Measurements from ENCODE around the gene TMEM126A.
"Not testable (repeated sequence)": the region's sequence is repeated elsewhere in the genome, so short reads cannot be mapped to it uniquely, and the experiment has no call there.

Gene TMEM126A

GRCh38 chr11:85661972-85662664 lies 14.4 kb downstream of the TMEM126A start:
- no peak for DNase-seq

DNA sequence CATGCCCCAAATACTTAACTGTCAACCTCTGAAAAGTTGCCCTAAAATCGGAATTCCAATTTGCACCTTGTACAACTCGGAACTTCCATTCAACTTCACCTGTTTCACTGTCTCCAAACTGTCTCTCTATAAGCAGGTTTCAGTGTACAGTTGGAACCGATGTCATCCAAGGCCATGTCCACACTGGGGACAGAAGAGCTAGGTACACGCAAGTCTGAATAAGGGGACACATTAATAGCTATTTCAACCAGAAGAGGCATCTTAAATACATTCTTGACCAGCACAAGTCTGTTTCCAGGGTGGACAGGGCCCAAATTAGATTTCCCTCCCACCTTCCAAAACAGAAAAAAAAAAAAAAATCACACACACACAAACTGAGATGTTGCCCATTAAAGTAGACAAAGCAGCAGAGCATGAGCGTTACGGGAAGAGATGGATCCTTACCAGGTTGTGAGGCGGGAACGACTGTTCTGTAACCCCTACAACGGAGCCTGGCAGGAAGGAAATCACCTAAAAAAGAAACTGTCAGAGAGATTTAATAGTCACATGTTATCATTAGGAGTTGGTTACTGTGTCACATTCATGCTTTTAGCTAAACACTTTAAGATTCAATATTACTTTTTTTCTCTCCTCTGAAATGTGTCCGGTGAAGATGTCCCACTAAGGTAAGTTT lies 15.4 kb downstream of the TMEM126A start:
- DNase-seq: peak; percentile 52

DNA sequence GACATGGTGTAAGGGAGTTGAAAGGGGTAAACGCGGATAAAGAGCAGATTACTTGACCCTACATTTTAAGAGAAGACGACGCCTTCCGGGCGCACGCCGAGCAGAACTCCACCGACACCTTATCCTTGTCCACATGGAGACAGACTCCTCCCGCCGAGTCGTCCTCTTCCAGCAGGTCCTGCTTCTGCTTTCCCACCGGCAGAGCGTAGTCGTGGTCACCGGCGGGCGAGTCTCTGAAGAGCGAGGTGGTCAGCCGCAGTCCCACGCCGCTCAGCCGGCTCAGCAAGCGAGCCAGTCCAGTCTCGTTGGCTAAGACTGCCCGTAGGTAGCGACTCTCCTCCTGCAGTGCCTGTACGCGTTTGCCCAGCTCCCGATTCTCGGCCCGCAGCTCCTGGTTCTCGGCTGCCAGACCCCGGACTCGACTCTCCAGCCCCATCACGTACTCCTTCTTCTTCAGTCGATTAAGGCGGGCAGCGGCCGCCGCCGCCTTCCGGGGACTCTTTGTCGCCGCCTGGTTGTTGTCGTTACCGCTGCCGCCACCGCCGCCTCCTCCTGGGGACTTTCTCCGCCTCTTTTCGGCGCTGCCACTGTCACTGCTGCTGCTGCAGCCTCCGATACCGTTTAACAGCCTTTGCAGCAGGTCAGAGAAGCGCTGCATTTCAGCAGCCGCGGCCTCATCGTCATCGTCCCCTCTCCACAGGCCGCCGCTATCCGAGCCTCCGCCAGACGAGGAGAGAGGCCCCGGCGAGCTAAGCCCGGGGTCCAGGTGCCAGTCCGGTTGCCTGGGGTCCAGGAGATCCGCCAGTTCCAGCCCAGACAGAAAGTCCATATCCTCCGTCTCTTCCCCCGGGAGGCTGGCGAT lies 16.2 kb downstream of the TMEM126A start:
- DNase-seq: peak; percentile 88

- DNase-seq: peak; percentile 97
These were observed 17.1 kb downstream of the TMEM126A start, which contains the start of gene CREBZF for GRCh38 chr11:85664615-85665481. CREBZF (minus strand) TSS chr11:85665129; CDS start chr11:85664875, 254 bp downstream.

DNA sequence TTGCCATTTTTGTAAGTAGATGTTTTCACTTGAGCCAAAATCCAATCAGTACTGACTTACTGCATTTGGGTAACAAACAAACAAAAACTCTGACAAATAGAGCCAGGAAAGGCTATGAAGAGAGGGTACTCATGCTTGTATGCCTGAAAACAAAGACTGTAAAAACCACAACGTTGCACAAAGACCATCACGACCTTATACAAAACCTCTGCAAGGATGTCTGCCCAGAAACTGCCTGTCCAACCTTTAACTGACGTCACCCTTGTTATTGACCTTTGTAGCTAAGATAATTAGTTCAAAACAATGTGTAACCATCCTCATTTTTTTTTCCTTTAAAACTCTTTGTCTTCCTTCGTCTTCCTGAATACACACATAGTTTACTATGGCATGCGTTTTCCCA lies 18.0 kb downstream of the TMEM126A start:
- no peak for DNase-seq

DNA sequence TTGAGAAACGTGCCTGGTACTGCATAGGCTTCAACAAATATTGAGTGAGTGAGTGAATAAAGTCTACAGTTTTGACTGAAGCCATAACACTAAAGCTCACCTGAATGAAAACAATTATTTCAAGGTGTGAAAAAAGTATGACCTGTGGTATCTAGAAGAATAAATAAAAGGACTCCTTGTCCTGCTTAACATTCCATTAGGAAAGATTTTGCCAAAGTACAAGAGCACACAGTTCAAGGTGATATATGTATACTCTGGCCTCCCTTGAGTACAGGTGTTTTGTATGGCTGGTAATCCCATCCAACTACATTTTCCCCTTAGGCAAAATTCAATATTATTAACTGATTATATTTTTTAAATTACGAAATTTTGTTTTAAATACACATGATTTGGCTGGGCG lies 18.9 kb downstream of the TMEM126A start:
- DNase-seq: no peak

DNA sequence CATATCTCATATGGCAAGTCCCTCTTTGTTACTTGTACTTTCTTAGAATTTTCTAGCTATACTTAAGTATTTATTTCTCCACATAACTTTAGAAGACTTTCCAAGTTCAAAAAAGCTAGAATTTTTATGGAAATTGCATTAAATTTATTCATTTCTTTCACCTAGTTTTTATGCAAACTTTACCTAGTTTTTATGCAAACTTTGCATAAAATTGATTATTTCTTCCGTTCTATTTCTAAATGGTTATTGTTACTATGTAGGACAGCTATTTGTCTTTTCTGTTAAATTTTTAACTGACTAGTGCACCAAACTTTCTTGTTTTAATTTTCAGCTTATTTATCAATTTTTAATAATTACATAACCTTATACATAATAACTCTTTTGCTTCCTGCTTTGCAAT lies 20.4 kb downstream of the TMEM126A start:
- DNase-seq: no peak

GRCh38 chr11:85670949-85671663 lies 23.3 kb downstream of the TMEM126A start:
- not testable (repeated sequence) for DNase-seq

DNA sequence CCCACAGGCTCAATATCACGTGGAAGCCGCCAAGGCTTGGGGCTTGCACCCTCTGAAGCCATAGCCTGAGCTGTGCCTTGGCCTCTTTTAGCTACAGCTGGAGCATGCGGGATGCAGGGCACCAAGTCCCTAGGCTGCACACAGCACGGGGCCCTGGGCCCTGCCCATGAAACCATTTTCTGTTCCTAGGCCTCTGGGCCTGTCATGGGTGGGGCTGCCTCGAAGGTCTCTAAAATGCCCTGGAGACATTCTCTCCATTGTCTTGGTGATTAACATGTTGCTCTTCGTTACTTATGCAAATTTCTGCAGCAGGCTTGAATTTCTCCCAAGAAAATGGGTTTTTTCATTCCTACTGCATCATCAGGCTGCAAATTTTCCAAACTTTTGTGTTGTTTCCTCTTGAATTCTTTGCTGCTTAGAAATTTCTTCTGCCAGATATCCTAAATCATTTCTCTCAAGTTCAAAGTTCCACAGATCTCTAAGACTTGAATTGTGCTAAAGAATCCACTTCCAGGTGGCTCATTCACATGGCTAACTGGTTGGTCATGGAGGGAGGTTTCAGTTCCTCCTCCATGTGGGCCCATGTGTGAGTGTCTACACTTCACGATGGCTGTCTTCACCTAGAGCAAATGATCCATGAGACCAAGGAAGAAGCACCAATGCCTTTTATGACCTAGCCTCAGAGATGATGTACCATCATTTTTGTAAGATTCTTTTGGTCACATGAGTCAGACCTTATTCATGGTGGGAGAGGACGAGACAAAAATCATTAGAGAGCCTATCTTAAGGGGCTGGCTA lies 24.5 kb downstream of the TMEM126A start:
- no peak for DNase-seq

DNA sequence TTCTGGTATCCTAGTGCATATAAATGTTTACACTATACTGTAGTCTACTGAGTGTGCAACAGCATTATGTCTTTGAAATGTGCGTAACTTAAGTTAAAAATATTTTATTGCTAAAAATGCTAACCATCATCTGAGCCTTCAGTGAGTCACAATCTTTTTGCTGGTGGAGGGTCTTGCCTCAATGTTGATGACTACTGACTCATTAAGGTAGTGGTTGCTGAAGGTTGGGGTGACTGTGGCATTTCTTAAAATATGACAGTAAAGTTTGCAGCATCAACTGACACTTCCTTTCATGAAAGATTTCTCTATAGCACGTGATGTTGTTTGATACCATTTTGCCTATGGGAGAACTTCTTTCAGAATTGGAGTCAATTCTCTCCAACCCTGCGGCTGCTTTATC lies 25.6 kb downstream of the TMEM126A start:
- peak; percentile 66 for DNase-seq

- no peak for DNase-seq
These were observed 31.8 kb downstream of the TMEM126A start for GRCh38 chr11:85679576-85679975.

GRCh38 chr11:85680897-85681296 lies 33.1 kb downstream of the TMEM126A start:
- no peak for DNase-seq

DNA sequence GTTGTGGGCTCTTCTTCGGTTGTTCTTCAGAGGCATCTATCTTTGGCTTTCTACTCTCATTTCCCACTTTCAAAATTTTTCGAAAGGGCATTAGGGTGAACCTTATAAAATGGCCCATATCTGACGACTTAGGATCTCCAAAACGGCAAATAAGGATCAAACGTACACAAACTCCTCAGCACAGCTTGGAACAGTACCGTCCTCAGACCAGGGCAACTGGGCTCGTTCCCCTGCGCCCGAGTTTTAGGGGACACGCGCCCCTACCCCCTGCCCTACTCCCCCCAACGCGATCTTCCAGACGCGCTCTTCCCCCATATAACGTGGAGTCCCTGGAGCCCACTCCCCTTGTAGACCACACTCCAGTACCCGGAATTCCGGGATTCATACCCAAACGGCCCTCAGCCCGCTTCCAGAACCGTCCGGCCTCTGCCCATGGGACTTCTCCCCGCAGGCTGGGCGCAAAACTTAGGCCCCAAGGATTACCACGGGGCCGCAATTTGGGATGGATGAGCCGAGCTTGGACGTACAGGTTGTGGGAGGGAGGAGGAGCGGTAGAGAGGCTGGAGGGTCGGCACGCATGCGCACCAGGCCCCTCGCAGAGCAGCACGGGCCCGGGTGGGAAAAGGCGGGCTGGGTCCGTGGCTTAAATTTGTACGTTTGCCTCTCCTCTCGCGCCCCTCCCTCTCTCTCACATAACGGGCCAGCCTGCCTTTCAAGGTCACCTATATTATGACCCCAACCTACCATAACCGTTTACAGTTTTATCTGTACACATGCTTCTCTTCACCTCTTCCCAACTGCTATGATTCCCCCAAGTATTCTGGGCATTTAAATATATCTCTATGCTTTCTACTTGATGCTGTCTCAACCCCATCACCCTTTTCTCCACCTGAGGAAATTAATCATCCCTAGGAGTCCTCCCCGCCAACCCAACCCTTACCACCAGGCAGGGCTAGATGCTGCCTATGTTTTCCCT lies 34.9 kb downstream of the TMEM126A start:
- DNase-seq: peak; percentile 68

GRCh38 chr11:85685125-85685819 lies 37.5 kb downstream of the TMEM126A start:
- no peak for DNase-seq

DNA sequence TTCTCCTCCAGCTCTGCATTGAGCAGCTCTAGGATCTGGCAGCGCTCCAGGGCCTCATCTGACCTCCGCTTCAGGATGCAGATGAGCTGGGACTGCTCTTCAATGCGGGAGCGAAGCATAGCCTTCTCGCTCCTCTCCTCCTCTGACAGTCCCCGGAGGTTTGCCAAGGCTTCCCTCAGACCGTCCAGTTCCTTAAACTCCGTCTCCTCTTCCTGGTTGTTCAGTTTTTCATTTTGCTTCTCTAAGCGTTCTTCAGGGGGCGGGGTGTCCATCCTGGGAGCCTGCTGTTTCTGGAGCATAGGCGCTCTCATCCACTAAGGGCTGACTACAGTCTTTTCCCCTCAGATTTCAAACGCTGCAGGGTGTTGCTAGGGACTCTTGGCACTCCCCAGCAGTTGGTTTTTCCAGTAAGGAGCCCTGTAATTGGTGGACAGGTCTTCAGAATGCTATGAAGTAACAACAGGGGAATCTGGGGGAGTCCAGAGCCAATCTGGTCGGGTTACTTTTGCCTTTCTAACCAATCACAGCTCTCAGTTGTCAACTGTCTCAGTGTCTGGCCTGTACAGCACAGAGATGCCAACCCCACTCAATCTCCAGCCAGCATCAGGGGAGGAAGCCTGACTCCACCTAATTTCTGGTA lies 38.2 kb downstream of the TMEM126A start, which contains the start of gene CCDC89:
CCDC89 (minus strand) TSS at position 376 of the 640 bp plus-strand sequence; CDS start at position 311, 65 bp downstream.
- no peak for DNase-seq

DNA sequence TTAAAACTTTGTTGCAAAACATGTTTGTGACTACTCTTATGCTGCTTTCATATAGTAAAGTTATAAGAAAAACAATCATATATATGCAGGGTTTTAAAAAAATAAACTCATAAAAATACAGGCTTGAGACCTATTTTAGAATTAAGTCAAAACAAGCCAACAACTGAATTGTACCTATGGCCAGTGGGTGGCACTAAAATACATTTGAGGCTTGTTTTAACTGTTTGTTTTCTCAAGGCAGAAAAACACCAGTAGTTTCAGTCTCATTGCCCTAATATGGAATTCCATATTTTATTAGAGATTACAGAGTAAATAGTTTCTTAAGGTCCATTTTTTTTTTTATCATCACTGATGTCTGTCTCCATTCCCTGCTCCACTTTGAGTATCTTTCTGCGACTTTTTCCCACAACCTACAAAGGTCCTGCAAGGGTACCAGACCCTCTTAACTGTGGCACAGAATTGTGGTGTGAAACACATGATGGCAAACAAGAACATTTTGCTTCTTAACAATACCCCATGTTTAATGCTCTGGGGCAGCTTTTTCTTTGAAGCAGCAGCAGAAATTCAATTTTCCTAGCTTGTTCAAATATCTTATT lies 46.7 kb downstream of the TMEM126A start:
- DNase-seq: peak; percentile 45

DNA sequence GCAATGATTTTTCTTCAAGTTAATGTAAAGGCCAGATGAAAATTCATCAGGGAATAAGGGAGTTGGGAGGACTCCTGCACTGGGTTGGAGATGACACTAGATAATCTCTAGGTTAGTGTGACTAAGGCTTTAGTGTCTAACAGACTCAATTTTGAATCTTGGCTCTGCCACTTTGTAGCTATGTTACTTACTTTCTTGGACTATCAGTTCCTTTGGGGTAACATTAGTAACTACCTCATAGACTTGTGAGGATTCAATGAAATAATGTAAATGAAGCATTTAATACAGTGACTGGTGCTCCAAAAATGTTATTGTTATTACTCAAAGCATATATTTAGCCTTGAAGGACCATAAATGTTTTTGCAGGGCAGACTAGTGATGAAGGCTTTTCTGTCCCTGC lies 47.8 kb downstream of the TMEM126A start:
- DNase-seq: no peak

DNA sequence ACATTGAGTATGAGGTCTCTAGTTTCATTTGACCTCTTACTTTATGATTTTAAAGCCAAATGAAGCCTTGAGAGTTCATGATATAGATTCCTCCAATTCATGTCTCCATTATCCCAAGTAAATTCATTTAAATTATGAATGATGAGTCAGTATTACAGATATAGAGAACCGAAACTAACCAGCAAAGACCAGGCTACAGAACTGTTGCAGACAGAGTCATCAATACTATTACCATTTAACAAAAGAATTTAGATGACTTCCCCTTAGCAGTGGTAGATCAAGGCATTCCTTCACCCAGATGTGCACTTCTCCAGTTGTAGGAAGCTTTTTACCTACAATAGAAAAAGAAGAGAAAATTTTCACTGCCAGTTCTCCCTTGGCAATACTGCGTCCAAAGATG lies 50.0 kb downstream of the TMEM126A start:
- DNase-seq: no peak

Data from activated CD4-positive, alpha-beta T cell treated with anti-CD3 and anti-CD28 coated beads, Interleukin-10, Interleukin-2, amounts not matched to agents 100 ng/mL and 50 ng/mL, durations not matched to agents 16 hours and 8 hours (primary cell).